Dedifferentiated amniotic fluid mesenchymal stem cell (primary cell): ENCODE measurements around the gene AQP11.

Experiments used
- DNase-seq: peaks from one replicate; pipeline ENCODE4 v3.0.0-alpha.2; 2016; ENCODE audit errors: extremely low spot score

The AQP11 gene

DNA sequence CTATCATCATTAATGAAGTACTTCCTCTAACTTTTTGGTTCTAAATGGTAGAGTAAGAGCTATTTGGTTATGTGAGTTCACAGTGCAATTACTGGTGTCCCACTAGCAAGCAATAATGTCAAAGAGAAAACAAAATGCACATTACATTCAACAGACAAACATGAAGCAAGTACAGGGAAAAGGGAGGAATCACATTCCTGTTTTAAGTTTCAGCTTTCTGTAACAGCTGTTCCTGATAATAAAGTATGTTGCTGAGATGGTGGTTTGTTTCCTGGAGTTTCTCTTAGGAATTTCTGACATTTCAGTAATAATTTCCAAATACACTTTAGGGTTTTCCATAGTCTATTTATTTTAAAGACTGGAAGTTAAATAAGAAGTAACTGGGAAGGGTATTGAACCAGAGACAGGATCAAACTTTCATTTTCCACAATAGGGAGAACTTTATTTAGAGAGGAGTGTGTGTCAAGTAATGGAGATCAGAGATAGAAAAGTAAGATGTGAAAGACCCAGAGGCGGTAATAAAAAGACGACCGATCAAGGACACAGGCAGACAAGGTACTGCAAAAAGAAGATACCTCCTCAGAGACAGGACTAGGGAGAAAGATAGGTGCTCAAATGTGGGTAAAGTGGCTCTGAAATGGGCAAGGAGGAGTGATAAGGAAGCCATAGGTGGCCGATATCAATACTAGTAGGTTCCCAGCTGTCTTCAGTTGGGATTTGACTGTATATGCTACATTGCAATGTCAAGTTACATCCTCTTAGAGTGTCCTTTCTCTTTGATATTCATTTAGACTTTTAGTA, 68.7 kb downstream of the AQP11 start:
- peak; percentile 72 for DNase-seq
